Stimulated activated effector memory CD8-positive, alpha-beta T cell treated with anti-CD3 and anti-CD28 coated beads, Interleukin-12 subunit alpha, Interleukin-12 subunit beta, amount 100 ng/mL, for 72 hours (primary cell): ENCODE measurements around the gene ADPRH.

Source experiments
- ATAC-seq: fragments of 150-1000 bp; cut with Tn5 transposase; 2 replicates; pipeline ENCODE4 v1.10.0; 2021
- DNase-seq, 2 donors: peaks; one replicate each; pipeline ENCODE4 v3.0.0; 2021 to 2022; ENCODE audit warnings: low spot score in 2 of 2
- H3K27ac Mint-ChIP-seq: one replicate; pipeline ENCODE4 v1.8.0; 2022; ENCODE audit warnings: mild to moderate bottlenecking, mixed read lengths
- H3K36me3 Mint-ChIP-seq: one replicate; pipeline ENCODE4 v1.8.0; 2022; ENCODE audit warnings: mild to moderate bottlenecking, mixed read lengths
- H3K4me1 Mint-ChIP-seq: one replicate; pipeline ENCODE4 v1.8.0; 2022; ENCODE audit warnings: mixed read lengths
- H3K4me3 Mint-ChIP-seq: one replicate; pipeline ENCODE4 v1.8.0; 2022; ENCODE audit warnings: mild to moderate bottlenecking, mixed read lengths
- H3K9me3 Mint-ChIP-seq: one replicate; pipeline ENCODE4 v1.8.0; 2022; ENCODE audit warnings: mixed read lengths

The ADPRH gene

DNA sequence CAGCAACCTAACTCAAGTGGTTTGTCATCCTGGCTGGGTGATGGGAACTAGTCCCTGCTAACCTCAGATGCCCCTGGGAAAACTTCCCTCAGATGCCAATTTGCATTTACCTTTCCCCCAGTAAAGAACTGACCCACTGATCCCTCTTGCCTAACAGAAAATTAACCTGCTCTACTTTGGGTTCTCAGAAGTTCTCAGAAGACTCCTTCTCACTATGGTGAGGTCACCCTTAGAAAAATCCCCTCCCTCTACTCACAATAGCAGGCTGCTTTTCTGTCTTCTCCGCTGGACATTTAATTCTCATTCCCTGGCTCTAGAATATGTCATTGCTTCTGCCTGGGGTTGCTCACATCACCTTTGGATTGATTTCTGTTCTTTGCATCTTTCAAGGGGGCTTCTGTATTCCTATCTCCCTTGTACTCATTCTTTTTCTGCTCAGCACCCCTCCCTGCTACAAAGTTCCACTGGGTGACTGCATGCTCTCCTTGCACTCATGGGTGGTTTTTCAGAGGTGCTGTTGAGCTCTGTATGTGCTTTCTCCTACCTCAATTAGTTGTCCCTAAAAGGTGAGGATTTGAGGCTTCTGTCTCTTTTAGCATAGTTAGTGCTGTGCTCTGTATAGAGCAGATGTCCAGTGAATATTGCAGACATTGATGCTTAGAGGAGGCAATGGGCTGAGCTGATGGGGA lies 19.3 kb downstream of the ADPRH start:
- DNase-seq (no peak), ATAC-seq (peak; percentile 70)
- Mint-ChIP-seq H3K27ac (peak overlapping the region; percentile 39), H3K36me3 (no peaks in the 10 kb centered on the region), H3K4me1 (peaks cover 33% of the 10 kb centered on the region), H3K9me3 (no peaks in the 10 kb centered on the region), H3K4me3 (peak overlapping the region; percentile 1)

DNA sequence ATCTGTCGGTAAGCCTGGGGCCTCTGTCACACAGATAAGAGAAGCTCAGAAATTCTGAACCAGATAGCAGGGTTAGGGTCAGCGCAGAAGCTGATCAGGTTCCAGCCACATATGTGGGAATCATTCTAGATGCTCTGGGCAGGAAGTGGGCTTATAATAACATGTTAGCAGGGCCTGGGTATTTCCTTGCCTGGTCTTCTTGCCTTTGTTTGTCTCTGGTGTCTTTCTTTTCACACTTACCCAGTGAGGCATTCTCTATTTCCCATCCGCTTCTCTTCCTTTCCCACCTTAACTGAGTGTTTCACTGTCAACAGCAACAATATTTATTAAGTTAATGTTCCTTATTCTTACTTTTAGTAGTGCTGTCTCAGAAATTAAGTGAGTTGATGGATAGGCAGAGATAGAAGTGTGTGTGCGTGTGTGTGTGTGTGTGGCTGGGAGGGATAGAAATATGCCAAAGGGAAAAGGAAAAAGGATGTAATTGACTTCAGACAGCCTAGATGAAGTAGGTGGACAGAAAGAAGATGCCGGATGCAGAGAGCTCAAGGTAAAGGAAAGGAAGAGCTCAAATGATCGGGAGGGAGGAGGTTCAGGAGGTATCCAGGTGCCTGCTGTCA lies 20.4 kb downstream of the ADPRH start:
- no peak for ATAC-seq
- H3K9me3 Mint-ChIP-seq, result no peaks in the 10 kb centered on the region
- no peak for DNase-seq
- H3K4me1 Mint-ChIP-seq, result peaks cover 33% of the 10 kb centered on the region
- peak overlapping the region; percentile 4 for H3K27ac Mint-ChIP-seq
- no peak overlapping the region for H3K4me3 Mint-ChIP-seq
- H3K36me3 Mint-ChIP-seq, result no peaks in the 10 kb centered on the region

- H3K27ac Mint-ChIP-seq, result no peak overlapping the region
These were observed 21.4 kb downstream of the ADPRH start for GRCh38 chr3:119600732-119601131.

DNA sequence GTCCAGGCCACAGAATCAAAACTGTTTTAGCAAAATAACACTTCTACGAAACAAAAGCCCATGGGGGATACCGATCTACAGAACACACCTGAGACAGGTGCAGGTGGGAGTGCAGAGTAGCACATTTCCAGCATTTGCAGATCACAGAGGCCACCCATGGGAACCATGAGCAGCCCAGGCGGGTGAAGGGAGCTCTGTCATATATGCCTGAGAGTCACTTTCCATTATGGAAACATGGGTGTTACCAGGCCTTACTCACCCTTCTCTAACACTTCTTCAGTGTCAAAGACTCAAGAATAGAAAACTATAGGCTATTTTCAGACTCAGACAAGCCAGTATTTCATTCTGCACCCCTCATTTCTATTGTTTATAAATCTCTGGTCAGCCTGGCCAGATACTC lies 21.9 kb downstream of the ADPRH start:
- DNase-seq (no peak), ATAC-seq (peak; percentile 74)
- H3K27ac Mint-ChIP-seq, result no peak overlapping the region
- no peaks in the 10 kb centered on the region for H3K36me3 Mint-ChIP-seq
- peaks cover 33% of the 10 kb centered on the region for H3K4me1 Mint-ChIP-seq
- H3K9me3 Mint-ChIP-seq, result no peaks in the 10 kb centered on the region
- H3K4me3 Mint-ChIP-seq, result no peak overlapping the region

More at GRCh38 chr3:119600732-119601131, 21.4 kb downstream of the ADPRH start:
- H3K4me3 Mint-ChIP-seq, result no peak overlapping the region
- H3K36me3 Mint-ChIP-seq, result no peaks in the 10 kb centered on the region
- peaks cover 37% of the 10 kb centered on the region for H3K4me1 Mint-ChIP-seq
- DNase-seq (no peak), ATAC-seq (peak; percentile 76)
- no peaks in the 10 kb centered on the region for H3K9me3 Mint-ChIP-seq

GRCh38 chr3:119602676-119603075 lies 23.4 kb downstream of the ADPRH start:
- Mint-ChIP-seq H3K36me3 (no peaks in the 10 kb centered on the region), H3K4me1 (peaks cover 29% of the 10 kb centered on the region), H3K9me3 (no peaks in the 10 kb centered on the region), H3K27ac (no peak overlapping the region), H3K4me3 (no peak overlapping the region)
- DNase-seq, result no peak
- no peak for ATAC-seq

DNA sequence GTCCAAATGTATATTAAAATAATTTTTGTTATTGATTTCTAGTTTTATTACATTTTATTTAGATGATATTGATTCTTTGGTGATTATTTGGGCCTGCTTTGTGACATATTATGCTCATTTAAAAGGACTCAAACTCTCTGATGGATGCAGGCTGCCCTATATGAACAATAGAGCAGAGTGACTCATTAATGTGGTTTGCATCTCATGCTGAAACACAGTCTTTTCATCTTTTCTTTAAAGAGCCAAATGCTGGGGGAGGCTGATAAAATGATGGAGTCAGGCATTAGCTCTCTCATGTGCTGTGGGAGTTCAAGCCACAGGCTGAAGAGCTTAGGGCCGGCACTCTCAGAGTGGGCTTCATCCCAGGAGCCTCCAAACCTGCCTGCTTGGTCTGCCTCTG lies 25.6 kb downstream of the ADPRH start:
- H3K4me3 Mint-ChIP-seq, result no peak overlapping the region
- no peak overlapping the region for H3K27ac Mint-ChIP-seq
- no peak for DNase-seq

DNA sequence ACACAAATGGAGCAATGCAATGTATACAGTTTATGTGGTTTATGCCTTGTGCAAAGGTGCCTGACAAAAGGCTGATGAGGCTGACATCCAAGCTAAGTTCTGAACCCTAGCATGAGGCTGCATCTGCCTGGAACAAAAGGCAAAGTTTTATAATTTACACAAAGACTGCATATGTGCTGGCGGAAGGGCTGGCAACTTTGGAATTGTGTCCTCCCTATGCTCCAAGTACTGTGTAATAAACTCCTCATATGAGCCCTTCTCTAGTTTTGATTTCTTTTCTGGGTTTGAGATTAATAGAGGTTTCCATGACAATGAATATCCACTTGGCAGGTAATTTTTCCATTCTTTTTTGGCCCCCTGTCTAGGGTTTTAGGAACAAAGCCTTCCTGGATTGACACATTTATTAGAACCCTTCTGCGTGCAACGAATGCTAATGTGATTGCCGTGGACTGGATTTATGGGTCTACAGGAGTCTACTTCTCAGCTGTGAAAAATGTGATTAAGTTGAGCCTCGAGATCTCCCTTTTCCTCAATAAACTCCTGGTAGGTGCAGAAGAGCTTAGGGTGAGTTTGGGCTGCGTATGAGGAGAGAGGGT lies 29.2 kb downstream of the ADPRH start:
- DNase-seq (no peak), ATAC-seq (no peak)
- peaks cover 6% of the 10 kb centered on the region for H3K4me1 Mint-ChIP-seq
- H3K27ac Mint-ChIP-seq, result no peak overlapping the region
- no peak overlapping the region for H3K4me3 Mint-ChIP-seq
- no peaks in the 10 kb centered on the region for H3K36me3 Mint-ChIP-seq
- H3K9me3 Mint-ChIP-seq, result no peaks in the 10 kb centered on the region

More for the DNA sequence above, 25.6 kb downstream of the ADPRH start:
- Mint-ChIP-seq H3K9me3 (no peaks in the 10 kb centered on the region), H3K4me1 (peaks cover 13% of the 10 kb centered on the region), H3K36me3 (no peaks in the 10 kb centered on the region)
- ATAC-seq, result peak; percentile 81

GRCh38 chr3:119609301-119609700 lies 30.0 kb downstream of the ADPRH start:
- H3K9me3 Mint-ChIP-seq, result no peaks in the 10 kb centered on the region
- no peaks in the 10 kb centered on the region for H3K36me3 Mint-ChIP-seq
- no peak overlapping the region for H3K27ac Mint-ChIP-seq
- ATAC-seq, result no peak
- DNase-seq, result no peak
- peaks cover 6% of the 10 kb centered on the region for H3K4me1 Mint-ChIP-seq
- H3K4me3 Mint-ChIP-seq, result no peak overlapping the region

DNA sequence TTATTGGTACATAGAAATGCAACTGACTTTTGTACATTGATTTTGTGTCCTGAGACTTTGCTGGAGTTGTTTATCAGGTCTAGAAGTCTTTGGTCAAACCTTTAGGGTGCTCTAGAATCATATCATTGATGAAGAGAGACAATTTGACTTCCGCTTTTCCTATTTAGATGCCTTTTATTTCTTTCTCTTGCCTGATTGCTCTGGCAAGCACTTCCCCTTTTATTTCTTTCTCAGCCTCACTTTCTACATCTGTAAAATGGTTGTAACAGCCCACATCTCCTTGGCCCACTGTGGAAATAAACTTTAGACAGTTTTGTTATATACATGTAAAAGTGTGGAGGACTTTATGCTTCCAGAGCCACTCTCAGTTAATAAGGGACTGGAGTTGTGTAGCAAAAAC lies 32.4 kb downstream of the ADPRH start:
- ATAC-seq (no peak), DNase-seq (no peak)
- no peaks in the 10 kb centered on the region for H3K4me1 Mint-ChIP-seq
- no peaks in the 10 kb centered on the region for H3K36me3 Mint-ChIP-seq
- no peak overlapping the region for H3K27ac Mint-ChIP-seq
- H3K9me3 Mint-ChIP-seq, result no peaks in the 10 kb centered on the region
- no peak overlapping the region for H3K4me3 Mint-ChIP-seq

- DNase-seq (no peak), ATAC-seq (no peak)
- H3K4me1 Mint-ChIP-seq, result no peaks in the 10 kb centered on the region
- no peak overlapping the region for H3K27ac Mint-ChIP-seq
- H3K36me3 Mint-ChIP-seq, result no peaks in the 10 kb centered on the region
- no peaks in the 10 kb centered on the region for H3K9me3 Mint-ChIP-seq
- H3K4me3 Mint-ChIP-seq, result no peak overlapping the region
These were observed 33.9 kb downstream of the ADPRH start for GRCh38 chr3:119613201-119613600.

- Mint-ChIP-seq H3K4me1 (no peaks in the 10 kb centered on the region), H3K4me3 (no peak overlapping the region), H3K36me3 (no peaks in the 10 kb centered on the region), H3K27ac (no peak overlapping the region), H3K9me3 (no peaks in the 10 kb centered on the region)
- ATAC-seq, result no peak
- DNase-seq, result no peak
These were observed 34.6 kb downstream of the ADPRH start for GRCh38 chr3:119613872-119614271.

DNA sequence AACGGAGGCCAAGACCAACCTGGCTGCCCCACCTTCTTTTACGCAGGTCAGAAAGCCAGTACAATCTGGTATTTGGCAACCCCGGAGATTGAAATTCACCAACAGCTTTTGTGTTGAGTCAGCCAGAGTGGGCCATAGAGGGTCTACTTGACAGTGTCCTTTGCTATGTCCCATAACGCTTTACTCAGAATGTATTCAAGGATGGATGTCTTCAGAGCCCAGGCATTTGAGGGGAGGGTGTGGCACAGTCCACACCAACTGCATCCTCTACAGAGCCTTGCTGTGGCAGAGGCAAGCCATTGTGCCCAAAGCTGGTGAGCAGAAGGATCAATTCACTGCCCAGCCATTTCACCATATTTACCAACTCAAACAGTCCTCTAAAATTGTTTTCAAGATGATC lies 36.8 kb downstream of the ADPRH start:
- H3K9me3 Mint-ChIP-seq, result no peaks in the 10 kb centered on the region
- H3K36me3 Mint-ChIP-seq, result no peaks in the 10 kb centered on the region
- no peak overlapping the region for H3K27ac Mint-ChIP-seq

GRCh38 chr3:119619094-119619493 lies 39.8 kb downstream of the ADPRH start:
- DNase-seq, result no peak
- H3K27ac Mint-ChIP-seq, result no peak overlapping the region

More for the DNA sequence above, 36.8 kb downstream of the ADPRH start:
- H3K4me1 Mint-ChIP-seq, result no peaks in the 10 kb centered on the region
- DNase-seq (no peak), ATAC-seq (no peak)
- H3K4me3 Mint-ChIP-seq, result no peak overlapping the region

GRCh38 chr3:119620899-119621298 lies 41.6 kb downstream of the ADPRH start:
- Mint-ChIP-seq H3K36me3 (no peaks in the 10 kb centered on the region), H3K4me3 (no peak overlapping the region), H3K27ac (no peak overlapping the region), H3K4me1 (peaks cover 10% of the 10 kb centered on the region), H3K9me3 (no peaks in the 10 kb centered on the region)
- ATAC-seq (no peak), DNase-seq (no peak)

More at GRCh38 chr3:119619094-119619493, 39.8 kb downstream of the ADPRH start:
- no peaks in the 10 kb centered on the region for H3K9me3 Mint-ChIP-seq
- no peak for ATAC-seq
- H3K4me3 Mint-ChIP-seq, result no peak overlapping the region
- H3K4me1 Mint-ChIP-seq, result no peaks in the 10 kb centered on the region
- H3K36me3 Mint-ChIP-seq, result no peaks in the 10 kb centered on the region

GRCh38 chr3:119624002-119624720 lies 44.9 kb downstream of the ADPRH start:
- DNase-seq (no peak), ATAC-seq (no peak)
- Mint-ChIP-seq H3K9me3 (no peaks in the 10 kb centered on the region), H3K4me3 (no peak overlapping the region), H3K27ac (no peak overlapping the region), H3K4me1 (peaks cover 41% of the 10 kb centered on the region), H3K36me3 (no peaks in the 10 kb centered on the region)
